ENCODE results near the gene TBC1D13. TPM values are rescaled to one million over a fixed set of nuclear protein-coding genes. Genes with fewer than 3 reads are reported as not detected.
"Not testable (repeated sequence)": the region's sequence is repeated elsewhere in the genome, so short reads cannot be mapped to it uniquely, and the experiment has no call there.

TBC1D13 gene
- total RNA-seq, 1 donor from 2014 or later: 32.8 TPM

GRCh38 chr9:128846680-128847030 lies 59.6 kb downstream of the TBC1D13 start:
- peaks cover 8% of the 10 kb centered on the region for H3K9me3 Mint-ChIP-seq (ENCODE audit: unreplicated experiment)
- no peak for TF ChIP-seq CTCF (IDR thresholded peaks at IDR 0.05)

GRCh38 chr9:128847803-128848202 lies 60.8 kb downstream of the TBC1D13 start:
- TF ChIP-seq CTCF (IDR thresholded peaks at IDR 0.05): no peak
- H3K27me3 Mint-ChIP-seq (ENCODE audit: unreplicated experiment): no peaks in the 10 kb centered on the region
- H3K9me3 Mint-ChIP-seq (ENCODE audit: unreplicated experiment): peaks cover 8% of the 10 kb centered on the region
- H3K36me3 Mint-ChIP-seq (ENCODE audit: unreplicated experiment): peaks cover 7% of the 10 kb centered on the region
- H3K4me1 Mint-ChIP-seq (ENCODE audit: unreplicated experiment): peaks cover 15% of the 10 kb centered on the region
- no peak overlapping the region for H3K27ac Mint-ChIP-seq (ENCODE audit: unreplicated experiment)
- no peak overlapping the region for H3K4me3 Mint-ChIP-seq (ENCODE audit: unreplicated experiment)
- DNase-seq (ENCODE audit: extremely low spot score, unreplicated experiment): no peak

More at GRCh38 chr9:128846680-128847030, 59.6 kb downstream of the TBC1D13 start:
- no peaks in the 10 kb centered on the region for H3K27me3 Mint-ChIP-seq (ENCODE audit: unreplicated experiment)
- no peak for DNase-seq (ENCODE audit: extremely low spot score, unreplicated experiment)
- H3K27ac Mint-ChIP-seq (ENCODE audit: unreplicated experiment): no peak overlapping the region
- no peak overlapping the region for H3K4me3 Mint-ChIP-seq (ENCODE audit: unreplicated experiment)
- peaks cover 15% of the 10 kb centered on the region for H3K4me1 Mint-ChIP-seq (ENCODE audit: unreplicated experiment)
- peaks cover 11% of the 10 kb centered on the region for H3K36me3 Mint-ChIP-seq (ENCODE audit: unreplicated experiment)

- H3K4me3 Mint-ChIP-seq (ENCODE audit: unreplicated experiment); H3K27ac Mint-ChIP-seq (ENCODE audit: unreplicated experiment); H3K27me3 Mint-ChIP-seq (ENCODE audit: unreplicated experiment); H3K36me3 Mint-ChIP-seq (ENCODE audit: unreplicated experiment); H3K4me1 Mint-ChIP-seq (ENCODE audit: unreplicated experiment); DNase-seq (ENCODE audit: extremely low spot score, unreplicated experiment); H3K9me3 Mint-ChIP-seq (ENCODE audit: unreplicated experiment): not testable (repeated sequence)
These were observed 64.0 kb downstream of the TBC1D13 start for GRCh38 chr9:128851024-128851423.

GRCh38 chr9:128851779-128852600 lies 64.9 kb downstream of the TBC1D13 start:
- H3K36me3 Mint-ChIP-seq (ENCODE audit: unreplicated experiment); H3K9me3 Mint-ChIP-seq (ENCODE audit: unreplicated experiment); H3K4me1 Mint-ChIP-seq (ENCODE audit: unreplicated experiment); H3K27ac Mint-ChIP-seq (ENCODE audit: unreplicated experiment); H3K4me3 Mint-ChIP-seq (ENCODE audit: unreplicated experiment); H3K27me3 Mint-ChIP-seq (ENCODE audit: unreplicated experiment); DNase-seq (ENCODE audit: extremely low spot score, unreplicated experiment): not testable (repeated sequence)
- TF ChIP-seq CTCF (IDR thresholded peaks at IDR 0.05): peak; percentile 72

GRCh38 chr9:128852646-128853045 lies 65.6 kb downstream of the TBC1D13 start:
- H3K27ac Mint-ChIP-seq (ENCODE audit: unreplicated experiment); H3K4me3 Mint-ChIP-seq (ENCODE audit: unreplicated experiment); H3K9me3 Mint-ChIP-seq (ENCODE audit: unreplicated experiment); H3K4me1 Mint-ChIP-seq (ENCODE audit: unreplicated experiment); DNase-seq (ENCODE audit: extremely low spot score, unreplicated experiment); H3K36me3 Mint-ChIP-seq (ENCODE audit: unreplicated experiment); H3K27me3 Mint-ChIP-seq (ENCODE audit: unreplicated experiment): not testable (repeated sequence)

- not testable (repeated sequence) for H3K27ac Mint-ChIP-seq (ENCODE audit: unreplicated experiment); H3K4me1 Mint-ChIP-seq (ENCODE audit: unreplicated experiment); H3K9me3 Mint-ChIP-seq (ENCODE audit: unreplicated experiment); DNase-seq (ENCODE audit: extremely low spot score, unreplicated experiment); H3K27me3 Mint-ChIP-seq (ENCODE audit: unreplicated experiment); H3K4me3 Mint-ChIP-seq (ENCODE audit: unreplicated experiment); H3K36me3 Mint-ChIP-seq (ENCODE audit: unreplicated experiment)
These were observed 67.4 kb downstream of the TBC1D13 start for GRCh38 chr9:128854454-128854853.

GRCh38 chr9:128858476-128858875 lies 71.4 kb downstream of the TBC1D13 start:
- not testable (repeated sequence) for H3K27me3 Mint-ChIP-seq (ENCODE audit: unreplicated experiment); H3K27ac Mint-ChIP-seq (ENCODE audit: unreplicated experiment); H3K4me3 Mint-ChIP-seq (ENCODE audit: unreplicated experiment); DNase-seq (ENCODE audit: extremely low spot score, unreplicated experiment); H3K36me3 Mint-ChIP-seq (ENCODE audit: unreplicated experiment); H3K9me3 Mint-ChIP-seq (ENCODE audit: unreplicated experiment); H3K4me1 Mint-ChIP-seq (ENCODE audit: unreplicated experiment)

Other genes with a start within 250 kb of the TBC1D13 start
- gene SPTAN1, start 234.7 kb upstream of the TBC1D13 start, total RNA-seq: 355 and 365 TPM in 2 replicates
- gene DYNC2I2, start 130.4 kb upstream of the TBC1D13 start, total RNA-seq: 62.5 and 68.6 TPM in 2 replicates
- gene SET, start 98.0 kb upstream of the TBC1D13 start, total RNA-seq: 381 and 382 TPM in 2 replicates
- gene PKN3, start 84.8 kb upstream of the TBC1D13 start, total RNA-seq: 7.5 and 8.0 TPM in 2 replicates
- gene ZDHHC12, start 63.1 kb upstream of the TBC1D13 start, total RNA-seq: 24.7 and 24.8 TPM in 2 replicates
- 61.2 and 61.9 TPM in 2 replicates for gene ZER1, start 15.3 kb upstream of the TBC1D13 start, total RNA-seq
- 24.4 and 29.3 TPM in 2 replicates for gene ENDOG, start 31.2 kb downstream of the TBC1D13 start, total RNA-seq
- gene SPOUT1, start 42.5 kb downstream of the TBC1D13 start, total RNA-seq: 34.8 and 36.7 TPM in 2 replicates
- 5.3 and 6.5 TPM in 2 replicates for gene KYAT1, start 94.7 kb downstream of the TBC1D13 start, total RNA-seq
- gene LRRC8A, start 94.9 kb downstream of the TBC1D13 start, total RNA-seq: 39.5 and 42.8 TPM in 2 replicates
- 4.6 and 6.0 TPM in 2 replicates for gene PHYHD1, start 133.7 kb downstream of the TBC1D13 start, total RNA-seq
- gene DOLK, start 160.3 kb downstream of the TBC1D13 start, total RNA-seq: 27.4 and 30.5 TPM in 2 replicates
- gene NUP188, start 160.4 kb downstream of the TBC1D13 start, total RNA-seq: 44.5 and 49.0 TPM in 2 replicates
- 105 and 113 TPM in 2 replicates for gene SH3GLB2, start 241.1 kb downstream of the TBC1D13 start, total RNA-seq
- 27.5 and 29.9 TPM in 2 replicates for gene MIGA2, start 249.4 kb downstream of the TBC1D13 start, total RNA-seq